Epithelial cell of prostate (primary cell): ENCODE data around the gene ZNF479.
"Not testable (repeated sequence)": the region's sequence is repeated elsewhere in the genome, so short reads cannot be mapped to it uniquely, and the experiment has no call there.

Experiments
- DNase-seq: peaks from one replicate; pipeline ENCODE4 v3.0.0-alpha.2; 2011; ENCODE audit warnings: low read depth, low spot score
- H3K27ac ChIP-seq: fragments of 450-650 bp; 2 replicates; pipeline ENCODE4 v1.5.1; 2017; ENCODE audit warnings: mild to moderate bottlenecking

The ZNF479 gene

GRCh38 chr7:57132336-57132735 lies at the start of gene ZNF479:
TSS of gene ZNF479 (minus strand) at chr7:57132436. CDS start at chr7:57132324, 112 bp downstream.
- not testable (repeated sequence) for H3K27ac ChIP-seq, DNase-seq

DNA sequence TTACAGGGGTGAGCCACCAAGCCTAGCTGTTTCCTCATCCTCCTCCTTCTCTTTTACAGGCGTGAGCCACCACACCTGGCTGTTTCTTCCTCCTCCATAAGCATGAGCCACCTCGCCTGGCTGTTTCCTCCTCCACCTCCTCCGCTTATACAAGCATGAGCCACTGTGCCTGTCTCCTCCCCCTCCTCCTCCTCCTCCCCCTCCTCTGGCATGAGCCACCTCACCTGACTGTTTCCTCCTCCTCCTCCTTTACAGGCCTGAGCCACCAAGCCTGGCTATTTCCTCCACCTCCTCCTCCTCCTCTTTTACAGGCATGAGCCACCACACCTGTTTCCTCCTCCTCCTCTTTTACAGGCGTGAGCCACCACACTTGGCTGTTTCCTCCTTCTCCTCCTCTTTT lies 49.8 kb upstream of the ZNF479 start:
- DNase-seq, result no peak
- H3K27ac ChIP-seq, result no peak overlapping the region

DNA sequence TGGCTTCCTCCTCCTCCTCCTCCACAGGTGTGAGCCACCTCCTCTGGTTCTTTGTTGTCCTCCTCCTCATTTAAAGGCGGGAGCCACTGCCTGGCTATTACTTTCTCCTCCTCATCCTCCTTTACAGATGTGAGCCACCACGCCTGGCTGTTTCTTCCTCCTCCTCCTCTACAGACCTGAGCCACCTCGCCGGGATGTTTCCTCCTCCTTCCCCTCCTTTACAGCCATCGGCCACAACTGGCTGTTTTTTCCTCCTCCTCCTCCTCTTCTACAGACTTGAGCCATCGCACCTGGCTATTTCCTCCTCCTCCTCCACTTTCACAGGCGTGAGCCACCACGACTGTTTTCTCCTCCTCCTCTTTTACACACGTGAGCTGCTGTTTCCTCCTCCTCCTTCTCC lies 49.0 kb upstream of the ZNF479 start:
- DNase-seq, result no peak
- no peak overlapping the region for H3K27ac ChIP-seq

DNA sequence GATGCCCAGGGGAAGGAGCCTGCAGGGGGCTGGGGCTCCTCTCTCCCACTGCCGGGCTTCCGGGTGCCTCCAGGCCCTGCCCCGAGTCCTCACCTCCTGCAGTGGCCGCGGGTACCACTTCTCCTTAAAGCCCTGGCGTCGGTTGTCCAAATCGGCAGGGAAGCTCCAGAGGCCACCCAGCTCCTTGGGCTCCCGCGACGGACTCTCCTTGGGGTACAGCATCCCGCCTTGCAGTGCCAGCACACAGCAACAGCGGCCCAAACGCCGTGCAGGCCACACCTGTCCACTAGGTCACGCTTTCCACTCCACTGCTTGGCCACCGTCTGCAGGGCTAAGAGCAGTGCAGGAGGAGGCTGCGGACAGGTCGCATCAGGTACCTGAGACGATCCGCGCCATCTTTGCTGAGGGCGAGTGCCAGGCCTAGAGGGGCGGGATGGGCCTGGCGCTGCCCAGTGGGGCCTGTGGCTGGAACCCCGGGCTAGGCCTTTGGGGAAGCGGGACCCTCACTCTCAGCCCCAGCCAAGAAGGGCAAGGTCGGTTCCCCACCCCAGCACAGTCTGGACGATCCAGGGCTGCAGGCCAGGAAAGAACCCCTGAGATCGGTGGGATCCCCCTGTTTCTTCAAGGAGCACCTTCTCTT lies 47.7 kb upstream of the ZNF479 start:
- no peak overlapping the region for H3K27ac ChIP-seq
- no peak for DNase-seq

- H3K27ac ChIP-seq, result no peak overlapping the region
- DNase-seq, result no peak
These were observed 46.5 kb upstream of the ZNF479 start for GRCh38 chr7:57178768-57179139.

- no peak for DNase-seq
- H3K27ac ChIP-seq, result no peak overlapping the region
These were observed 45.9 kb upstream of the ZNF479 start for GRCh38 chr7:57177856-57178767.

GRCh38 chr7:57176928-57177635 lies 44.8 kb upstream of the ZNF479 start:
- DNase-seq, result no peak
- no peak overlapping the region for H3K27ac ChIP-seq

DNA sequence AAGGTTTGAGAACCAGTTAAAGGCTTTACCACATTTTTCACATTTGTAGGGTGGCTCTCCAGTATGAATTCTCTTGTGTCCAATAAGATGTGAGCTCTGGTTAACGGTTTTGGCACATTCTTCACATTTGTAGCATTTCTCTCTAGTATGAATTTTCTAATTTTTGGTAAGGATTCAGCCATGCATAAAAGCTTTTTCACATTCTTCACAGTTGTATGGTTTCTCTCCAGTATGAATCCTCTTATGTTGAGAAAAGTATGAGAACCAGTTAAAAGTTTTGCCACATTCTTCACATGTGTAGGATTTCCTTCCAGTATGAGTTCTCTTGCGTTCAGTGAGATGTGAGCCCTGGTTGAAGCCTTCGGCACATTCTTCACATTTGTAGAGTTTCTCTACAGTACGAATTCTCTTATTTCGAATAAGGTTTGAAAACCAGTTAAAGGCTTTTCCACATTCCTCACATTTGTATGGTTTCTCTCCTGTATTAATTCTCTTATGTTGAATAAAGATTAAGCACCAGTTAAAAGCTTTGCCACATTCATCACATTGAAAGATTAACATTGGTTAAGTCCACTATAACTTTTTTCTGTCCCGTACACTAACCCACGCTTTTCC lies 33.2 kb upstream of the ZNF479 start:
- no peak overlapping the region for H3K27ac ChIP-seq
- DNase-seq, result no peak

DNA sequence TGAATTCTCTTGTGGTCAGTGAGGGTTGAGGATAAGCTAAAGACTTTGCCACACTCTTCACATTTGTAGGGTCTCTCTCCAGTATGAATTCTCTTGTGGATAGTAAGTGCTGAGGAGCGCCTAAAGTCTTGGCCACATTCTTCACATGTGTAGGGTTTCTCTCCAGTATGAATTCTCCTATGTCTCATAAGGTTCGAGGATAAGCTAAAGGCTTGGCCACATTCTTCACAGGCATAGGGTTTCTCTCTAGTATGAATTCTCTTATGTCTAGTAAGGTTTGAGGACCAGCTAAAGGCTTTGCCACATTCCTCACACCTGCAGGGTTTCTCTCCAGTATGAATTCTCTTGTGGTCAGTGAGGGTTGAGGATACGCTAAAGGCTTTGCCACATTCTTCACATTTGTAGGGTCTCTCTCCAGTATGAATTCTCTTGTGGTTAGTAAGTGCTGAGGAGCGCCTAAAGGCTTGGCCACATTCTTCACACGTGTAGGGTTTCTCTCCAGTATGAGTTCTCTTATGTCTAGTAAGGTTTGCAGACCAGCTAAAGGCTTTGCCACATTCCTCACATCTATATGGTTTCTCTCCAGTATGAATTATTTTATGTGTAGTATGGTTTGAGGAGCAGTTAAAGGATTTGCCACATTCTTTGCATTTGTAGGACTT lies 12.0 kb downstream of the ZNF479 start:
- not testable (repeated sequence) for DNase-seq, H3K27ac ChIP-seq
